Left ventricle myocardium inferior (tissue), 1 donor: ENCODE measurements around the gene HOOK2. TPM values are rescaled to one million over a fixed set of nuclear protein-coding genes. Genes with fewer than 3 reads are reported as not detected.
A peak's percentile ranks its signal among the peaks of the same experiment; 100 is the strongest.

Experiments used
- DNase-seq: peaks from one replicate; pipeline ENCODE4 v3.0.0-alpha.2; 2020
- H3K27ac ChIP-seq: fragments of 200-600 bp; replicated peaks from 2 replicates; pipeline ENCODE4 v1.8.0; 2021
- H3K27me3 ChIP-seq: fragments of 200-600 bp; 2 replicates; pipeline ENCODE4 v1.8.0; 2021; ENCODE audit warnings: low read depth
- H3K36me3 ChIP-seq: fragments of 200-600 bp; 2 replicates; pipeline ENCODE4 v1.8.0; 2021
- H3K4me1 ChIP-seq: fragments of 200-600 bp; 2 replicates; pipeline ENCODE4 v1.8.0; 2021
- H3K4me3 ChIP-seq: fragments of 200-600 bp; 2 replicates; pipeline ENCODE4 v1.8.0; 2021; ENCODE audit warnings: mild to moderate bottlenecking, moderate library complexity
- H3K9me3 ChIP-seq: fragments of 200-600 bp; replicated peaks from 2 replicates; pipeline ENCODE4 v1.8.0; 2021
- CTCF ChIP-seq: fragments of 200-600 bp; IDR thresholded peaks from 2 replicates; pipeline ENCODE4 v1.8.0; 2021; ENCODE audit warnings: antibody characterized with exemption, mild to moderate bottlenecking, borderline replicate concordance
- intact Hi-C: fragments of 100-400 bp; cut with micrococcal nuclease; formaldehyde crosslinking; loops from one replicate; pipeline ENCODE4 v1.11.0; 2022
- total RNA-seq: library from RNA; stranded (reverse); fragmentation: NEBNext Ultra II Directional; extraction: Animal tissue kit (Norgen Biotek cat#: 25700); gene quantifications from one replicate; pipeline ENCODE4 v1.2.1, GENCODE V29; 2021
- donor health status: DM: no; HTN: yes; CAD: no; lungs with severe emphysema.

The HOOK2 gene
- total RNA-seq, 1 donor from 2014 or later = 66.3 TPM

- intact Hi-C loops = no loop called here
- H3K4me1 ChIP-seq = peaks cover 77% of the 10 kb centered on the region
- peak overlapping the region; percentile 76 for H3K4me3 ChIP-seq
- H3K27me3 ChIP-seq = no peaks in the 10 kb centered on the region
- no peaks in the 10 kb centered on the region for H3K9me3 ChIP-seq
- no peak for TF ChIP-seq CTCF
- peak overlapping the region; percentile 96 for H3K27ac ChIP-seq
- peak; percentile 75 for DNase-seq
- H3K36me3 ChIP-seq = peaks cover 5% of the 10 kb centered on the region
Measured at GRCh38 chr19:12792051-12792852, 16.9 kb upstream of the HOOK2 start.

- H3K27me3 ChIP-seq = no peaks in the 10 kb centered on the region
- intact Hi-C loops = no loop called here
- TF ChIP-seq CTCF = peak; percentile 26
- H3K27ac ChIP-seq = peak within 1 kb of the TSS; percentile 96
- peak; percentile 98 for DNase-seq
- no peaks in the 10 kb centered on the region for H3K9me3 ChIP-seq
- H3K36me3 ChIP-seq = no peaks in the 10 kb centered on the region
- H3K4me3 ChIP-seq = peak within 1 kb of the TSS; percentile 76
- peaks cover 85% of the 10 kb centered on the region for H3K4me1 ChIP-seq
Measured at GRCh38 chr19:12791345-12792050, 16.1 kb upstream of the HOOK2 start, which contains the start of gene JUNB. JUNB (plus strand) TSS chr19:12791486; CDS start chr19:12791772, 286 bp downstream.

GRCh38 chr19:12790628-12791344 lies 15.4 kb upstream of the HOOK2 start:
- intact Hi-C loops = no loop called here
- TF ChIP-seq CTCF = no peak
- H3K4me3 ChIP-seq = peak overlapping the region; percentile 76
- H3K27me3 ChIP-seq = no peaks in the 10 kb centered on the region
- H3K9me3 ChIP-seq = no peaks in the 10 kb centered on the region
- DNase-seq = no peak
- H3K4me1 ChIP-seq = peaks cover 85% of the 10 kb centered on the region
- H3K27ac ChIP-seq = peak overlapping the region; percentile 96
- H3K36me3 ChIP-seq = no peaks in the 10 kb centered on the region

- Histone ChIP-seq H3K4me1 (peaks cover 89% of the 10 kb centered on the region), H3K27me3 (no peaks in the 10 kb centered on the region), H3K27ac (peak overlapping the region; percentile 96), H3K4me3 (peak overlapping the region; percentile 76), H3K9me3 (no peaks in the 10 kb centered on the region), H3K36me3 (no peaks in the 10 kb centered on the region)
- intact Hi-C loops = no loop called here
- no peak for TF ChIP-seq CTCF
- peak; percentile 97 for DNase-seq
Measured at GRCh38 chr19:12789904-12790619, 14.7 kb upstream of the HOOK2 start.
